Suppressor macrophage treated with lipopolysaccharide for 1 hour (primary cell): ENCODE measurements around the gene PFKFB3.
"Not testable (repeated sequence)": the region's sequence is repeated elsewhere in the genome, so short reads cannot be mapped to it uniquely, and the experiment has no call there.

Experiments used
- DNase-seq, 3 donors: peaks; one replicate each; pipeline ENCODE4 v3.0.0-alpha.2; 2020 to 2022

The PFKFB3 gene

GRCh38 chr10:6275022-6275997 is 72.6 kb downstream of the PFKFB3 start:
- DNase-seq = peak; percentile 97 to 100 (median 99)

GRCh38 chr10:6276356-6276755 is 73.6 kb downstream of the PFKFB3 start:
- no peak for DNase-seq

GRCh38 chr10:6278519-6279120 is 75.9 kb downstream of the PFKFB3 start:
- no peak for DNase-seq

GRCh38 chr10:6279540-6280267 is 77.0 kb downstream of the PFKFB3 start:
- DNase-seq = no peak

- DNase-seq = no peak
These were observed 77.6 kb downstream of the PFKFB3 start for GRCh38 chr10:6280291-6280690.

- DNase-seq = no peak
These were observed 79.8 kb downstream of the PFKFB3 start for GRCh38 chr10:6282454-6282958.

GRCh38 chr10:6283655-6284054 is 80.9 kb downstream of the PFKFB3 start:
- no peak for DNase-seq

- not testable (repeated sequence) for DNase-seq
These were observed 87.9 kb downstream of the PFKFB3 start for GRCh38 chr10:6290621-6291020.

- DNase-seq = peak in 2 of 3 donors; percentile 29 to 64
These were observed 90.0 kb downstream of the PFKFB3 start for GRCh38 chr10:6292741-6293151.

GRCh38 chr10:6296425-6296824 is 93.7 kb downstream of the PFKFB3 start:
- DNase-seq = not testable (repeated sequence)

- DNase-seq = no peak
These were observed 94.1 kb downstream of the PFKFB3 start for GRCh38 chr10:6296828-6297251.

GRCh38 chr10:6297522-6297921 is 94.8 kb downstream of the PFKFB3 start:
- DNase-seq = no peak

GRCh38 chr10:6297951-6298381 is 95.2 kb downstream of the PFKFB3 start:
- peak; percentile 44 to 60 (median 51) for DNase-seq

GRCh38 chr10:6298428-6298827 is 95.7 kb downstream of the PFKFB3 start:
- DNase-seq = no peak

GRCh38 chr10:6299234-6299633 is 96.5 kb downstream of the PFKFB3 start:
- DNase-seq = no peak

- no peak for DNase-seq
These were observed 97.0 kb downstream of the PFKFB3 start for GRCh38 chr10:6299743-6300105.

- peak; percentile 59 to 72 (median 72) for DNase-seq
These were observed 97.5 kb downstream of the PFKFB3 start for GRCh38 chr10:6300106-6300783.

GRCh38 chr10:6300784-6301460 is 98.2 kb downstream of the PFKFB3 start:
- DNase-seq = no peak

GRCh38 chr10:6301488-6302075 is 98.8 kb downstream of the PFKFB3 start:
- peak; percentile 50 to 63 (median 53) for DNase-seq
